Muscle layer of colon (tissue), 2 donors: ENCODE results near the gene BRD1.

Source experiments
- H3K27ac ChIP-seq: one replicate; pipeline ENCODE4 v1.7.0; 2013; ENCODE audit warnings: low read depth, mild to moderate bottlenecking, low read length, moderate library complexity
- H3K27me3 ChIP-seq, 2 donors: one replicate each; pipeline ENCODE4 v1.7.0; 2013; ENCODE audit warnings: low read length in 2 of 2, mild to moderate bottlenecking in 2 of 2; ENCODE audit not compliant: insufficient read depth in 2 of 2, control insufficient read depth in 1 of 2
- H3K36me3 ChIP-seq: one replicate; pipeline ENCODE4 v1.7.0; 2013; ENCODE audit warnings: mild to moderate bottlenecking, low read length; ENCODE audit not compliant: insufficient read depth
- H3K4me1 ChIP-seq: one replicate; pipeline ENCODE4 v1.7.0; 2013; ENCODE audit warnings: mild to moderate bottlenecking, low read length; ENCODE audit not compliant: insufficient read depth
- H3K4me3 ChIP-seq, 2 donors: one replicate each; pipeline ENCODE4 v1.7.0; 2013; ENCODE audit warnings: low read length in 2 of 2, low read depth in 1 of 2, mild to moderate bottlenecking in 1 of 2, moderate library complexity in 1 of 2
- H3K9ac ChIP-seq: one replicate; pipeline ENCODE4 v1.7.0; 2013; ENCODE audit warnings: low read length
- H3K9me3 ChIP-seq: one replicate; pipeline ENCODE4 v1.7.0; 2013; ENCODE audit warnings: mild to moderate bottlenecking, low read length
- donor health status: abdominal sarcoma.
- donor health status: Adenocarcinoma of cecum.

BRD1 gene

DNA sequence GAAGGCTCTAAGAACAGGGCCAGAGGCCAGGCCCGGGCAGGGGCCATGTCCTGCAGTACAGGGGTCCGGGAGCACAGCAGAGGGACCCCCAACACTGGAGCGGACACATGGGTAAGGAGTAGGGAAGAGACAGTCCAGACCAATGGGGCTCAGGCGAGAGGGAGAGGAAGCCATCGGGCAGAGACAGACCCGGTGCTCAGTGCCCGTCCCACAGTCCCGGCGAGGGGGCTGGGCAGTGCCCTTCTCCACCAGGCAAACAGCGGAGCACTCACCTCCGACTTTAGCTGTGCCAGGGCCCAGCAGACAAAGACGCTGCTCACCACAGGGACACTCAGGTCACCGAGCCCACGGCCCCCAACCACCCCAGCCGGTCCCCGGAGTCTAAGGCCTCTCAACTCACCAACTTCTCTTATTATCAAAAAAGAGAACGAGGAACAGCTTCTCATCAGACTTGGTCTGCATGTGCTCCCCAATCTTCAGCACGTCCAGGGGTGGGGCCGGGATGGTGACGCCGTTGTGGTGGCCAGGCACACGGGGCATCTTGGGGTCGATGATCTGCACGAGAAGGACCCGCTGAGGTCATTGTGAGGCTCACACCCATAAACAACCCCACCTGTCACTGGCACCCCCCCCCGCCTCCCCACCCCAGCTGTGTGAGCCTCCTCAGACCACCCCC, 52.3 kb downstream of the BRD1 start:
- H3K4me3 ChIP-seq = no peak overlapping the region
- no peak overlapping the region for H3K9ac ChIP-seq
- H3K36me3 ChIP-seq = peaks cover 49% of the 10 kb centered on the region
- no peaks in the 10 kb centered on the region for H3K9me3 ChIP-seq
- no peak overlapping the region for H3K27ac ChIP-seq
- peaks cover 15% of the 10 kb centered on the region for H3K4me1 ChIP-seq
- no peaks in the 10 kb centered on the region for H3K27me3 ChIP-seq

GRCh38 chr22:49774499-49775151, 53.0 kb downstream of the BRD1 start:
- Histone ChIP-seq H3K9ac (no peak overlapping the region), H3K36me3 (peaks cover 49% of the 10 kb centered on the region), H3K4me1 (peaks cover 8% of the 10 kb centered on the region), H3K27me3 (no peaks in the 10 kb centered on the region), H3K4me3 (no peak overlapping the region), H3K9me3 (no peaks in the 10 kb centered on the region), H3K27ac (no peak overlapping the region)

- Histone ChIP-seq H3K4me3 (no peak overlapping the region), H3K9me3 (no peaks in the 10 kb centered on the region), H3K27me3 (no peaks in the 10 kb centered on the region), H3K4me1 (peaks cover 5% of the 10 kb centered on the region), H3K9ac (no peak overlapping the region), H3K36me3 (peaks cover 49% of the 10 kb centered on the region), H3K27ac (no peak overlapping the region)
Observed at GRCh38 chr22:49774046-49774445, 53.6 kb downstream of the BRD1 start.

DNA sequence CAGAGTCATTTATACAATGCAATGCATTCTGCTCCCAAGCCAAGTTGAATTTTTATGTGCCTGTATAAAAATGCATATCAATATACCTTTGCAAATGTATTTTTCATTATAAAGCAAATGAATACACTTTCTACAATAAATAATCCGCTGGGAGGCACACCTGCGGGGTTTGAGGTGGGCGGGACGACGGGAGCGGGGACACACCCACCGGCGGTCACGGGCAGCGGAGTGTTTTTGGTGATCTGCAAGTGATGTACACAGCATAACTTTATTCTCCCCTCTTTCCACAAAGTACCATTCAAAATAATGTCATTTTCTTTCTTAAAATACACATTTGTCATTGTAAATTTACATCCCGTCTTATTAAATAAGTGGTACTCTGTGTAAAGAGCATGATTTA, 54.1 kb downstream of the BRD1 start:
- H3K4me1 ChIP-seq = peaks cover 7% of the 10 kb centered on the region
- no peaks in the 10 kb centered on the region for H3K9me3 ChIP-seq
- H3K27me3 ChIP-seq = no peaks in the 10 kb centered on the region
- H3K9ac ChIP-seq = no peak overlapping the region
- no peak overlapping the region for H3K4me3 ChIP-seq
- peaks cover 49% of the 10 kb centered on the region for H3K36me3 ChIP-seq
- no peak overlapping the region for H3K27ac ChIP-seq

DNA sequence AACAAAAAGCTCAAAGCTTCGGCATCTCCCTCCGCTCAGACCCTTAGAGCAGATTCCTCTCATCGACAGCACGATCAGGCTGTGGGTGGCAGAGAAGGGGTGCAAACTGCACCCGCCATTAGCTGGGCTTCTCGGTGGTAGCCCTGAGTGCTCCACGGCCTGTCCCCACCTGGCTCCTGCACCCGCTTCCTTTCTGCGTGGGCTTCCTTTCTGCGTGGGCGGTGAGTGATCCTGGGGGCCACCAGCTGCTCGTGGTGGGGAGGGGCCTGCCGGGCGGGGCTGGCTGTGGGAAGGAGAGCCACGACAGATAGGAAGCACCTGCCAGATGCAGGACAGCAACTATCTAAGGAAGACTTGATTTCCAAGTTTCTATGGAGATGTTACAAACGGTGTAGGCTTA, 55.0 kb downstream of the BRD1 start:
- peaks cover 9% of the 10 kb centered on the region for H3K4me1 ChIP-seq
- H3K27me3 ChIP-seq = no peaks in the 10 kb centered on the region
- H3K4me3 ChIP-seq = no peak overlapping the region
- no peak overlapping the region for H3K27ac ChIP-seq
- no peaks in the 10 kb centered on the region for H3K9me3 ChIP-seq
- H3K9ac ChIP-seq = no peak overlapping the region
- peaks cover 43% of the 10 kb centered on the region for H3K36me3 ChIP-seq

DNA sequence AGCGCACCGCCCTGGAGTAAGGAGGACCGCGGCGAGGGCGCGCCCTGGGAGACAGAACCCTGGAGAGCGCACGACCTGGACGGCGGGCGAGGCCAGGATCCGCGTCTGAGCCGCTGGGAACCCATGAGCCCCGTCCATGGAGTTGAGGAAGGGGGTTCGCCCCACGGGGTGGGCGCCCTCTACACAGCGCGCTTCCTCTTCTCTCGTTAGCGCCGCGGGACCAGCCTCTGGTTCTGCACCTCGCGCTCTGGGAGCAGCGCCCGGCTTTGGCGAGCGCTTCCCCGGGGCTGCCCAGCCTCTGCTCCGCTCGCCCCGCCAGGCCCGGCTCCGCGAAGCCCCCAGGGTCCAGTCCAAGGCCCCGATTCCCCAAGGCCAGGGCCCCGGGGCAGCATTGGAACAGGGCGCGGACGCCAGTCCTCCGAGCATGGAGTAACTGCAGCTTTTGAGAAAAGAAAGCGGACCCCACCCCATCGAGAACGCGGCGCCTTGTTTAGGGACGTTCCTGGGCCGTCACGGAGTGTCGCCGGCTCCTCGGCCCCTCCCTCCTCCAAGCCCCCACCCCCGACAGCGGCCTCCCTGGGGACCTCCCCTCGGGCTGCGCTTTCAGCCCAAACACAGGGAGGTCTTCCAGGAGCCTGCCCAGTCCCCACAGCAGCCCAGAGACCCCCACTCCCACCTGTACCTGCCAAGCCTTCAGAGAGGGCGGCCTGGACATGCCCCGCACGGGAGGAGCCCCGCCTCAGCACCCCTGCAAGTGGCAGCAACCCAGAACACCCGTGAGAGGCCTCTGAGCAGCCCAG, 56.2 kb downstream of the BRD1 start:
- Histone ChIP-seq H3K4me3 (no peak overlapping the region), H3K4me1 (peaks cover 9% of the 10 kb centered on the region), H3K27ac (no peak overlapping the region), H3K36me3 (peaks cover 30% of the 10 kb centered on the region), H3K9ac (no peak overlapping the region), H3K27me3 (no peaks in the 10 kb centered on the region), H3K9me3 (peaks cover 5% of the 10 kb centered on the region)

DNA sequence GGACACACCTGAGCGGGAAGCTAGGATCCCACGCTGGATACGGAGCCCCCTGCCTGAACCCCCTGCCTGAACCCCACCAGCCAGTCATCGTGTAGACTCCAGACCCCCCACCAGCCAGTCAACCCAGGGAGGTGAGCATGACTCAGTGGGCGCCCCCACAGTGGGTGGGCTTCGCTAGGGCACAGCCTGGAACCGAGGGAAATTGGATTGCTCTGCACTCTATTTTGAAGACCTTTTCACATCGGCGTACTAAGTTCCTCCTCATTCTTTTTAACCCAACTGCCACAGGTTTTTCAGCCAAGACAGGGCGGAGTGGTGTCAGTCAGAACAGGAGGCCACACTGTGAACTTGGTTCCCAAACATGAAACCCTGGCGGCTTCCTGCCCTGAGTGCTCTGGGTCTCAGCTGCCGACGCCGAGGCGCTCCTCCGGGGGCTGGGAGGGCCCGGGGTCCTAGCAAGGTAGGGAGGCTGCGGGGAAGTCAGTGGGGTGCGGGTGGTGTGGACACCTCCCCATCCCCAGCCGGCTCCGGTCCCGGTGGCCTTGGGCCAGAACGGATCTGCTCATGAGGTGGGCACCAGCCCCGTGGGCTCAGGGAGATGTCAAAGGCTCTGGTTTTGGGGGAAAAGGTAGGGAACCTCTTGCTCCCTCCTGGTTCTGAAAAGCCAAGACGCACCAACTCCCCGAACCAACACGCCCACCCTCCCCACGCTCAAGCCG, 57.0 kb downstream of the BRD1 start:
- Histone ChIP-seq H3K9ac (no peak overlapping the region), H3K36me3 (peaks cover 24% of the 10 kb centered on the region), H3K4me3 (no peak overlapping the region), H3K4me1 (peaks cover 9% of the 10 kb centered on the region), H3K27ac (no peak overlapping the region), H3K9me3 (peaks cover 5% of the 10 kb centered on the region), H3K27me3 (no peaks in the 10 kb centered on the region)

GRCh38 chr22:49769691-49770546, 57.8 kb downstream of the BRD1 start:
- Histone ChIP-seq H3K4me3 (no peak overlapping the region), H3K27me3 (no peaks in the 10 kb centered on the region)

DNA sequence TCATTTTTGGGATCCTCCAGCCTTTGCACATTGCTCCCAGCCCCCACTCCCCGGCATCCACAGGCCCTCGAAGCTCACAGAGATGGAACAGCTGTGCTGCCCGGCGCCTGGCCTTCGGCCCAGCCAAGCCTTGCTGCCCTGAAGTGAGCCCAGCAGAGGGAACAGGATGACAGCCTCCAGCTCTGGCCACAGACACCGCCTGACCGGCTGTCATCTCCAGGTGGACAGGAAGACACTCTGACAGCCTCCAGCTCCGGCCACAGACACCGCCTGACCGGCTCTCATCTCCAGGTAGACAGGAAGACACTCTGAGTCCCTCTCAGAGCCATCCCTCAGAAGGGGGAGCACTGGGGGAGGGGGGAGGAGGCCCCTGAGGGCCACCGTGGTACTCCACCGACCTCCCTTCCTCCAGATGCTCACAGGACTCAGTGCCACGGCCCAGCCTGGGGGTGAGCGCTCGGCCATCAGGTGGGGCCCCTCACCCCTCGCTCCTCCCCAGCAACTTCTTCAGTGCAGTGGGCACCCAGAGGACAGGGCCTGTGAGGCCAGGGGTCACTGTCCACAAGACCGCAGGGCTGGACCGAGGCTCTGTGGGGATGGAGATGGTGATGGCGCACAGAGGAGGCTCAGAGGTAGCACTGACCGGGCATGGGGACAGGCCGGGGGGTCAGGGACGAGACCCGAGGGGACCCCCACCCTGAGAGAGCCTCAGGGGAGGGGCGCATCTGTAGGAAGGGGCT, 58.6 kb downstream of the BRD1 start:
- Histone ChIP-seq H3K9me3 (peaks cover 5% of the 10 kb centered on the region), H3K27ac (no peak overlapping the region), H3K36me3 (peaks cover 9% of the 10 kb centered on the region), H3K27me3 (no peaks in the 10 kb centered on the region), H3K9ac (no peak overlapping the region), H3K4me3 (no peak overlapping the region), H3K4me1 (peaks cover 9% of the 10 kb centered on the region)

More at GRCh38 chr22:49769691-49770546, 57.8 kb downstream of the BRD1 start:
- peaks cover 5% of the 10 kb centered on the region for H3K9me3 ChIP-seq
- H3K9ac ChIP-seq = no peak overlapping the region
- peaks cover 17% of the 10 kb centered on the region for H3K36me3 ChIP-seq
- H3K27ac ChIP-seq = no peak overlapping the region
- H3K4me1 ChIP-seq = peaks cover 9% of the 10 kb centered on the region
